ENCODE measurements around the gene AAMP.
A peak's percentile ranks its signal among the peaks of the same experiment; 100 is the strongest.

AAMP gene

GRCh38 chr2:218218268-218219185, 51.4 kb downstream of the AAMP start:
- no peak for DNase-seq (ENCODE audit: low spot score)
- no peak for TF ChIP-seq CTCF (IDR thresholded peaks at IDR 0.05)
- Histone ChIP-seq H3K27ac (peak overlapping the region; percentile 95), H3K4me3 (peak overlapping the region; percentile 94)

GRCh38 chr2:218217360-218218267, 52.3 kb downstream of the AAMP start:
- Histone ChIP-seq H3K27ac (peak overlapping the region; percentile 95), H3K4me3 (peak overlapping the region; percentile 94)
- TF ChIP-seq CTCF (IDR thresholded peaks at IDR 0.05), result no peak
- DNase-seq (ENCODE audit: low spot score), result peak; percentile 80

- Histone ChIP-seq H3K27ac (peak within 1 kb of the TSS; percentile 95), H3K4me3 (peak within 1 kb of the TSS; percentile 94)
- DNase-seq (ENCODE audit: low spot score), result peak; percentile 95
- no peak for TF ChIP-seq CTCF (IDR thresholded peaks at IDR 0.05)
Observed at GRCh38 chr2:218216674-218217359, 53.1 kb downstream of the AAMP start, which contains the start of gene ARPC2. Gene ARPC2, plus strand, starts transcription at chr2:218217189. Its CDS starts 282 bp downstream, at chr2:218217471.

- H3K4me3 ChIP-seq, result peak overlapping the region; percentile 94
- TF ChIP-seq CTCF (IDR thresholded peaks at IDR 0.05), result no peak
- peak overlapping the region; percentile 95 for H3K27ac ChIP-seq
- DNase-seq (ENCODE audit: low spot score), result no peak
Observed at GRCh38 chr2:218216336-218216673, 53.6 kb downstream of the AAMP start.
